GM23338 (cell line): ENCODE data around the gene DOCK3.

ENCODE experiments used
- CREB1 ChIP-seq: fragments of 250-450 bp; sonication (Bioruptor Pico); IDR thresholded peaks from 2 replicates; pipeline ENCODE4 v1.5.0; 2020; ENCODE audit warnings: low read depth, mild to moderate bottlenecking, moderate library complexity
- CTCF ChIP-seq, 2 experiments: fragments of 200-600 bp in 1 of 2; sonication (generic) in 1 of 2; conservative IDR thresholded peaks; 2 replicates each; pipeline versions ENCODE4 v1.5.1 to v1.6.1; 2016 to 2017; ENCODE audit warnings: antibody characterized with exemption in 2 of 2, low read depth in 2 of 2, mild to moderate bottlenecking in 2 of 2, moderate library complexity in 1 of 2
- ETS1 ChIP-seq: IDR thresholded peaks from 2 replicates; pipeline ENCODE4 v1.6.1; 2016; ENCODE audit warnings: antibody characterized with exemption
- EZH2 ChIP-seq: fragments of 200-600 bp; sonication (generic); IDR thresholded peaks from one replicate; pipeline ENCODE4 v1.8.0; 2017; ENCODE audit warnings: antibody characterized with exemption, mild to moderate bottlenecking, low read depth; ENCODE audit not compliant: unreplicated experiment
- EZH2phosphoT487 ChIP-seq: fragments of 200-600 bp; sonication (generic); IDR thresholded peaks from one replicate; pipeline ENCODE4 v1.8.1; 2018; ENCODE audit warnings: antibody characterized with exemption; ENCODE audit not compliant: unreplicated experiment
- JUNB ChIP-seq: IDR thresholded peaks from one replicate; pipeline ENCODE4 v1.6.1; 2016; ENCODE audit warnings: antibody characterized with exemption; ENCODE audit not compliant: unreplicated experiment
- NANOG ChIP-seq: IDR thresholded peaks from 2 replicates; pipeline ENCODE4 v1.6.1; 2016; ENCODE audit warnings: antibody characterized with exemption, borderline replicate concordance
- POLR2AphosphoS5 ChIP-seq: IDR thresholded peaks from 2 replicates; pipeline ENCODE4 v1.6.1; 2016; ENCODE audit warnings: antibody characterized with exemption, low read depth
- REST ChIP-seq: IDR thresholded peaks from one replicate; pipeline ENCODE4 v1.6.1; 2018; ENCODE audit warnings: antibody characterized with exemption; ENCODE audit not compliant: unreplicated experiment
- STAT1 ChIP-seq: IDR thresholded peaks from one replicate; pipeline ENCODE4 v1.6.1; 2016; ENCODE audit warnings: antibody characterized with exemption; ENCODE audit not compliant: unreplicated experiment
- ZNF114 ChIP-seq: fragments of 250-450 bp; sonication (Bioruptor Pico); IDR thresholded peaks from 2 replicates; pipeline ENCODE4 v1.5.0; 2020; ENCODE audit warnings: mild to moderate bottlenecking, moderate library complexity

GRCh38 chr3:50815844-50816243 is 141.1 kb downstream of the DOCK3 start:
- no peak for TF ChIP-seq CTCF (conservative IDR thresholded peaks at IDR 0.05; ENCODE audit: low read depth in 2 of 2)
- TF ChIP-seq POLR2AphosphoS5: no peak
- no peak for TF ChIP-seq NANOG
- no peak for TF ChIP-seq REST
- TF ChIP-seq EZH2: no peak
- no peak for TF ChIP-seq ZNF114 (CRISPR knock-in tag)
- no peak for TF ChIP-seq CREB1 (CRISPR knock-in tag)
- no peak for TF ChIP-seq JUNB
- TF ChIP-seq EZH2phosphoT487: no peak
- TF ChIP-seq STAT1: no peak
- no peak for TF ChIP-seq ETS1
